GM21717 (cell line): Measurements from ENCODE around the gene HOXD3.

Experiments
- ATAC-seq: cut with Tn5 transposase; IDR thresholded peaks from one replicate; pipeline ENCODE4 v1.9.1; 2021; ENCODE audit warnings: mild to moderate bottlenecking, moderate library complexity; ENCODE audit not compliant: unreplicated experiment

The HOXD3 gene

GRCh38 chr2:176132205-176133171 is 24.6 kb upstream of the HOXD3 start:
- no peak for ATAC-seq

GRCh38 chr2:176133389-176133788 is 23.7 kb upstream of the HOXD3 start:
- no peak for ATAC-seq

- ATAC-seq, result no peak
These were observed 23.1 kb upstream of the HOXD3 start for GRCh38 chr2:176134035-176134434.

GRCh38 chr2:176135035-176135440 is 22.1 kb upstream of the HOXD3 start:
- no peak for ATAC-seq

GRCh38 chr2:176136374-176137251 is 20.5 kb upstream of the HOXD3 start:
- no peak for ATAC-seq

GRCh38 chr2:176137252-176137580 is 19.9 kb upstream of the HOXD3 start:
- no peak for ATAC-seq

- ATAC-seq, result no peak
These were observed 19.2 kb upstream of the HOXD3 start for GRCh38 chr2:176137906-176138305.

- no peak for ATAC-seq
These were observed 18.6 kb upstream of the HOXD3 start for GRCh38 chr2:176138526-176138922.

- no peak for ATAC-seq
These were observed 18.0 kb upstream of the HOXD3 start for GRCh38 chr2:176138923-176139660.

GRCh38 chr2:176139661-176140512 is 17.2 kb upstream of the HOXD3 start:
- no peak for ATAC-seq

- peak; percentile 96 for ATAC-seq
These were observed 16.4 kb upstream of the HOXD3 start for GRCh38 chr2:176140513-176141317.

- ATAC-seq, result no peak
These were observed 14.8 kb upstream of the HOXD3 start for GRCh38 chr2:176142281-176142680.

GRCh38 chr2:176145085-176145969 is 11.8 kb upstream of the HOXD3 start:
- ATAC-seq, result no peak

- ATAC-seq, result no peak
These were observed 11.0 kb upstream of the HOXD3 start for GRCh38 chr2:176146101-176146500.

- no peak for ATAC-seq
These were observed 10.5 kb upstream of the HOXD3 start for GRCh38 chr2:176146645-176147044.

GRCh38 chr2:176147210-176147799 is 9.8 kb upstream of the HOXD3 start:
- no peak for ATAC-seq

- ATAC-seq, result no peak
These were observed 9.2 kb upstream of the HOXD3 start for GRCh38 chr2:176147800-176148496.
